Measurements from ENCODE around the gene MAP4K5.
A peak's percentile ranks its signal among the peaks of the same experiment; 100 is the strongest.

The MAP4K5 gene

GRCh38 chr14:50475460-50475859 is 56.9 kb downstream of the MAP4K5 start:
- FAIRE-seq = no peak

- no peak for FAIRE-seq
These were observed 60.4 kb downstream of the MAP4K5 start for GRCh38 chr14:50471838-50472465.

GRCh38 chr14:50469982-50470381 is 62.4 kb downstream of the MAP4K5 start:
- FAIRE-seq = no peak

- FAIRE-seq = no peak
These were observed 70.3 kb downstream of the MAP4K5 start for GRCh38 chr14:50462111-50462510.

- no peak for FAIRE-seq
These were observed 78.5 kb downstream of the MAP4K5 start for GRCh38 chr14:50453869-50454268.

- no peak for FAIRE-seq
These were observed 79.2 kb downstream of the MAP4K5 start for GRCh38 chr14:50452979-50453705.

- FAIRE-seq = no peak
These were observed 80.1 kb downstream of the MAP4K5 start for GRCh38 chr14:50452296-50452695.

- FAIRE-seq = no peak
These were observed 80.5 kb downstream of the MAP4K5 start for GRCh38 chr14:50451854-50452253.

GRCh38 chr14:50447461-50447860 is 84.9 kb downstream of the MAP4K5 start:
- no peak for FAIRE-seq

- peak; percentile 43 for FAIRE-seq
These were observed 97.8 kb downstream of the MAP4K5 start for GRCh38 chr14:50434528-50434927.

GRCh38 chr14:50432131-50432530 is 100.2 kb downstream of the MAP4K5 start:
- no peak for FAIRE-seq

- FAIRE-seq = no peak
These were observed 106.6 kb downstream of the MAP4K5 start for GRCh38 chr14:50425816-50426215.

- FAIRE-seq = no peak
These were observed 107.3 kb downstream of the MAP4K5 start for GRCh38 chr14:50425105-50425504.

GRCh38 chr14:50423529-50423928 is 108.8 kb downstream of the MAP4K5 start:
- FAIRE-seq = no peak

GRCh38 chr14:50421499-50421898 is 110.9 kb downstream of the MAP4K5 start:
- no peak for FAIRE-seq

- FAIRE-seq = no peak
These were observed 114.5 kb downstream of the MAP4K5 start for GRCh38 chr14:50417853-50418252.

- no peak for FAIRE-seq
These were observed 121.4 kb downstream of the MAP4K5 start for GRCh38 chr14:50410921-50411320.

GRCh38 chr14:50410071-50410470 is 122.3 kb downstream of the MAP4K5 start:
- no peak for FAIRE-seq

GRCh38 chr14:50407111-50407812 is 125.1 kb downstream of the MAP4K5 start:
- no peak for FAIRE-seq

- no peak for FAIRE-seq
These were observed 128.9 kb downstream of the MAP4K5 start for GRCh38 chr14:50403419-50403818.

GRCh38 chr14:50402965-50403364 is 129.4 kb downstream of the MAP4K5 start:
- FAIRE-seq = no peak

- no peak for FAIRE-seq
These were observed 131.9 kb downstream of the MAP4K5 start for GRCh38 chr14:50400461-50400860.

- FAIRE-seq = no peak
These were observed 132.9 kb downstream of the MAP4K5 start for GRCh38 chr14:50399251-50400032.

All from TTC549 (cell line).